Measurements from ENCODE around the gene C5orf15. TPM values are rescaled to one million over a fixed set of nuclear protein-coding genes. Genes with fewer than 3 reads are reported as not detected.

Gene C5orf15
- total RNA-seq, 1 donor from 2014 or later = 120 TPM

DNA sequence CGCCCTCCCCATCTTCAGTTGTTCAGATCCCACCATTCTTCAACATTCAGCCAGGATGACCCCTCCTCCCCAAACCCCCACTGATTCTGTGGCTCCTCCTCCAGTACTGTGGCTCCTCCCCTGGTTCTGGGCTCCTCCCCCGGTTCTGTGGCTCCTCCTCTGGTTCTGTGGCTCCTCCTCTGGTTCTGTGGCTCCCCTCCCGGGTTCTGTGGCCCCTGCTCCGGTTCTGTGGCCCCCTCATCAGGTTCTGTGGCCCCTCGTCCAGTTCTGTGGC, 32.8 kb downstream of the C5orf15 start:
- Histone ChIP-seq H3K36me3 (no peaks in the 10 kb centered on the region), H3K9ac (no peak overlapping the region), H3F3A (ENCODE audit: low read depth) (no peaks in the 10 kb centered on the region), H3K27ac (no peak overlapping the region), H3K4me1 (peaks cover 6% of the 10 kb centered on the region), H3K79me2 (ENCODE audit: low read depth) (no peaks in the 10 kb centered on the region), H4K20me1 (ENCODE audit: low read depth) (no peaks in the 10 kb centered on the region), H3K4me3 (no peak overlapping the region), H3K4me2 (no peak overlapping the region), H3K9me3 (ENCODE audit: low read depth) (no peaks in the 10 kb centered on the region), H3K27me3 (no peaks in the 10 kb centered on the region), H2AFZ (replicated peaks) (no peak overlapping the region)
- Mint-ChIP-seq H3K4me3 (no peak overlapping the region), H3K27ac (no peak overlapping the region), H3K4me1 (peaks cover 4% of the 10 kb centered on the region), H3K27me3 (ENCODE audit: insufficient read depth, low read depth) (peaks cover 5% of the 10 kb centered on the region), H3K36me3 (no peaks in the 10 kb centered on the region), H3K9me3 (peaks cover 2% of the 10 kb centered on the region)
- no peak for DNase-seq (ENCODE audit: low spot score)
- TF ChIP-seq, protein P1, sequence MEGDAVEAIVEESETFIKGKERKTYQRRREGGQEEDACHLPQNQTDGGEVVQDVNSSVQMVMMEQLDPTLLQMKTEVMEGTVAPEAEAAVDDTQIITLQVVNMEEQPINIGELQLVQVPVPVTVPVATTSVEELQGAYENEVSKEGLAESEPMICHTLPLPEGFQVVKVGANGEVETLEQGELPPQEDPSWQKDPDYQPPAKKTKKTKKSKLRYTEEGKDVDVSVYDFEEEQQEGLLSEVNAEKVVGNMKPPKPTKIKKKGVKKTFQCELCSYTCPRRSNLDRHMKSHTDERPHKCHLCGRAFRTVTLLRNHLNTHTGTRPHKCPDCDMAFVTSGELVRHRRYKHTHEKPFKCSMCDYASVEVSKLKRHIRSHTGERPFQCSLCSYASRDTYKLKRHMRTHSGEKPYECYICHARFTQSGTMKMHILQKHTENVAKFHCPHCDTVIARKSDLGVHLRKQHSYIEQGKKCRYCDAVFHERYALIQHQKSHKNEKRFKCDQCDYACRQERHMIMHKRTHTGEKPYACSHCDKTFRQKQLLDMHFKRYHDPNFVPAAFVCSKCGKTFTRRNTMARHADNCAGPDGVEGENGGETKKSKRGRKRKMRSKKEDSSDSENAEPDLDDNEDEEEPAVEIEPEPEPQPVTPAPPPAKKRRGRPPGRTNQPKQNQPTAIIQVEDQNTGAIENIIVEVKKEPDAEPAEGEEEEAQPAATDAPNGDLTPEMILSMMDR (IDR thresholded peaks at IDR 0.05) = no peak
- TF ChIP-seq EZH2phosphoT487 (IDR thresholded peaks at IDR 0.05) = no peak
- TF ChIP-seq EZH2 (IDR thresholded peaks at IDR 0.05) = no peak

DNA sequence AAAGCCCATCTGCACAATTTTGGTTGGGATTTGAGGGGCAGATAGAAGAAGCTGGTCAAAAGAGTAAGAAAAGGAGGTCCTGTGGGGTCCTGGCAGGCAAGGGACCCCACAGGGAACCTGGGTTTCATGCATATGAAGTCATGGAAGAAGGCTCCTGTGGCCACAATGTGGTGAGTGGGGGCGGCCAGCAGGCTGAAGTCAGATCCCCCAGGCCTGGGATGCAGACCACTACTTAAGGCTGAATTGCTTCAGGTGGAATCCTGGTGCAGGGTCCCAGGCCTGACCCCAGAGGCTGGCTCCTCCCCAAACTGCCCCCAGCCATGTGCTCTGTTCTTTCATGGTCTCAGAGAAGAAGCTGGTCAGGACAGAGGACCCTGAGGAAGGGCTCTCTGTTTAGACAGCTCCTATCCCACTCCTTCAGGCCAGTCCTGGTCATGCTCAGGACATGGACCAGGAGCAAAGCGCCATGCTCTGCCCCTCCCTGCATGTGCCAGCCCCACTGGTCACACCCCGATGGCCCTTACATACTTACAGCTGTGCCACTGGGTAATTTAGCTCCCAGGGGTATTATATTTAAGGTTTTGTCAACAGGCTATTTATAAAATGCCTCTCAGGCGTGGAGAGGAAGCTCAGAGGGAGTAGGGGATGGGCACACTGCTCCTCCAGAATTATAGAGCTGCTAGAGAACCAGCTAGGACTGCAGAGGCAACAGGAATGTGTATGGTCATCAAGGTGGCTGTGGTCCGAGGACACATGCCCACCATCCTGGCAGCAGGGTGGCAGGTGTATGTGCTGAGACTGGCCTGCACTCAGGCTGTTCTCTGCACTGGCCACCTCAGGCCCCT, 33.4 kb downstream of the C5orf15 start:
- Histone ChIP-seq H3K9ac (no peak overlapping the region), H3K36me3 (no peaks in the 10 kb centered on the region), H3K4me1 (peaks cover 6% of the 10 kb centered on the region), H3K79me2 (ENCODE audit: low read depth) (no peaks in the 10 kb centered on the region), H2AFZ (replicated peaks) (no peak overlapping the region), H3K27me3 (no peaks in the 10 kb centered on the region), H3F3A (ENCODE audit: low read depth) (no peaks in the 10 kb centered on the region), H3K4me3 (no peak overlapping the region), H3K4me2 (no peak overlapping the region), H3K9me3 (ENCODE audit: low read depth) (no peaks in the 10 kb centered on the region), H3K27ac (no peak overlapping the region), H4K20me1 (ENCODE audit: low read depth) (no peaks in the 10 kb centered on the region)
- no peaks in the 10 kb centered on the region for H3K36me3 Mint-ChIP-seq
- H3K4me3 Mint-ChIP-seq = no peak overlapping the region
- H3K27ac Mint-ChIP-seq = no peak overlapping the region
- peaks cover 5% of the 10 kb centered on the region for H3K27me3 Mint-ChIP-seq (ENCODE audit: insufficient read depth, low read depth)
- no peak for DNase-seq (ENCODE audit: low spot score)
- peaks cover 2% of the 10 kb centered on the region for H3K9me3 Mint-ChIP-seq
- peaks cover 4% of the 10 kb centered on the region for H3K4me1 Mint-ChIP-seq
- TF ChIP-seq, protein P1 (IDR thresholded peaks at IDR 0.05) = no peak
- TF ChIP-seq EZH2phosphoT487 (IDR thresholded peaks at IDR 0.05) = no peak
- no peak for TF ChIP-seq EZH2 (IDR thresholded peaks at IDR 0.05)

DNA sequence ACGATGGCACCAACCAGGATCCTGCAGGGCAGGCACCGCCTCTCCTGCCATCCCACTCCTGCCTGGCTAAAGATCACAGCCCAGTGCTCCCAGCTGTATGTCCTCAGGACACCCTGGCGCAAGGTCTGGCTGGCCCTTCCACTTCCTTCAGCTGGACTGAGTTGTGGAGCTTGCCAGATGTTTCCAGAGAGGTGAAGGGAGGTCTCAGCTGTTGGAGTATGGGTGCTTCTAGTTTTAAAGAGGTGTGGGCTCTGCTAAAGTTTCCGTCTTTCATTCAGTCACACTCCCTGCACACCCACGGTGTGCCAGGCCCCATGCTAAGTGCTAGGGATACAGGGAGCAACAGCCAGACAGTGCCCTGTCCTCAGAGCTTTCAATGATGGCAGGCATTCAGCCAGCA, 34.1 kb downstream of the C5orf15 start:
- Histone ChIP-seq H3K27ac (no peak overlapping the region), H3K79me2 (ENCODE audit: low read depth) (no peaks in the 10 kb centered on the region), H2AFZ (replicated peaks) (no peak overlapping the region), H3K9ac (no peak overlapping the region), H3K4me3 (no peak overlapping the region), H3K4me1 (peaks cover 6% of the 10 kb centered on the region), H3F3A (ENCODE audit: low read depth) (no peaks in the 10 kb centered on the region), H3K9me3 (ENCODE audit: low read depth) (no peaks in the 10 kb centered on the region), H4K20me1 (ENCODE audit: low read depth) (no peaks in the 10 kb centered on the region), H3K4me2 (no peak overlapping the region), H3K27me3 (no peaks in the 10 kb centered on the region), H3K36me3 (no peaks in the 10 kb centered on the region)
- H3K4me3 Mint-ChIP-seq = no peak overlapping the region
- no peak for DNase-seq (ENCODE audit: low spot score)
- peaks cover 2% of the 10 kb centered on the region for H3K9me3 Mint-ChIP-seq
- H3K4me1 Mint-ChIP-seq = peaks cover 4% of the 10 kb centered on the region
- H3K27ac Mint-ChIP-seq = peak overlapping the region; percentile 61
- TF ChIP-seq, protein P1 (IDR thresholded peaks at IDR 0.05) = no peak
- no peaks in the 10 kb centered on the region for H3K36me3 Mint-ChIP-seq
- peaks cover 5% of the 10 kb centered on the region for H3K27me3 Mint-ChIP-seq (ENCODE audit: insufficient read depth, low read depth)
